Retina (tissue), 1 donor: ENCODE data around the gene PNKD.
A peak's percentile ranks its signal among the peaks of the same experiment; 100 is the strongest.

Experiments
- DNase-seq: peaks from one replicate; pipeline ENCODE4 v3.0.0-alpha.2; 2016

Gene PNKD

GRCh38 chr2:218269900-218270720 lies at the start of gene PNKD, which contains the start of gene AAMP:
PNKD (plus strand) TSS chr2:218270519; CDS start chr2:218270536, 17 bp downstream.
AAMP (minus strand) TSS chr2:218270137; CDS start chr2:218270086, 51 bp downstream.
- DNase-seq: peak; percentile 100

DNA sequence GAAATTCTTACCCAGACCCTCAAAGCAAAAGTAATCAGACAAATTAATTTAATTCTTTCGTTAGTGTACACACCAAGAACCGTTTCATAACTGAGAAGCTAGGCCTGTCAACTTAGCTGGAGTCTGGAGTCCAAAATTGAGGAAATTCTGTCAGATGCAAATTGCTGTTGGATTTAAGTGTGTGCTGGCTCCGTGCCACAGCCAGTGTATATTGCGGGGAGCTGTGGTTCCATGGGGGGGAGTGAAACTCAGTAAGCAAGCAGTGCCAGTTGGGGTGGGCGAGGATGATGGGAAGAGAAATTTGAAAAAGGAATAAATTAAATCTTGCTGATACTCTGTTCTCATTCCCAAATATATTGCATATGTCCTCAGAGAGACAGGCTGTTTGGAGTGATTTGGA lies 49.3 kb upstream of the PNKD start:
- no peak for DNase-seq

GRCh38 chr2:218223046-218223445 lies 47.3 kb upstream of the PNKD start:
- no peak for DNase-seq

DNA sequence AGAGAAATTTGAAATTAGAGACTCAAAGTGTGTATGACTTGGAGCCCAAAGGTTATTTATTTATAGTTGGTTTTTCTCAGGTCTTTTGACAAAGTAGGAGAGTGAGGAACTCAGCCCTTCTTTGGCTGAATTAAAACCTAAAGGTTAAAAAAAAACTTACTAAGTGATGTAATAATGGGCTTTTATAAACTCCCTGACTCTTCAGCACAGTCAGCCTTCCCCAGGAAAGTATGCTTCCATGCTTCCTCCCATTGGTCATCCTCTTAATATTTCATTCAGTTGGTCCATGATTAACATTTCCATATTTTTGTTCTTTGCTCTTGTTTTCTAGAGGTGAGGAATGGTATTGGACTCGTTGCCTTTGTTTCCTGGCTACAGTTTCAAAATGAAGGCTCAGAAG lies 46.1 kb upstream of the PNKD start:
- DNase-seq: peak; percentile 1

DNA sequence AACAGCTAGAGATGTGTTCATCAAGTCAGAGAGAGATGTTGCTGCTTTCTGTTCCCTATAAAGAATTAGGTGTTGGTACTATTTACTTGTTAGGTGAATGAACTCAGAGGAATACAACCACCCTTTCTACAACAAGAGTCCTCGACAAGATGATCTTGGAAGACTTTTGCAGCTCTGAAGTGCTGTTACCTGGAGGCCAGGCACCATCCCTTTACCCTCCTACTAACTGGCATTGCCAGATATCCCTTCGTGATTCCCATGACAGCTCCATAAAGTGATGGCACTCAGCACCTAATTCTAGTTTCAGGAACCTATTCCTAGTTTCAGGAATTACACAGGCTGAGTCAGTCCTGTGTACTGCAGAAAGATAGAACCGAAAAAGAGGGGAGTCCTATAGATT lies 43.4 kb upstream of the PNKD start:
- no peak for DNase-seq

- no peak for DNase-seq
These were observed 41.8 kb upstream of the PNKD start for GRCh38 chr2:218228366-218229090.

DNA sequence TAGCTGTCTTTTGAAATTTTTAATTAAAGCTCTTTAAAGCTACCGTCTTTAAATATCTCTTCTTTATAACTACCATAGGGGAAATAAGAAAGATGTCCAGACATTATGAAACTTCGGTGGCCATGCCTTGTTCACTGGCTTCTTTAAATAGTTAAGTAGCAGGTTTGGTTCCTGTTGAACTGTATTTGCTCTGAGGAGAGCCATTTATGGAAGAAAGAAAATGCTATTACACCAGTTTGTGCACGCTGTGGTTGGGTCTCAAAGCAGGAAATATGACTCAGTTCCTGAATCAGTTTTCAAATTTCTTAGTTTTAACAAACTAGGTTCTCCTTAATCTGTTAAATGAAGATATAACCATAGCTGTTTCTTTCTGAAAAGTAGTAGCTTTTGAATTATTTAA lies 41.1 kb upstream of the PNKD start:
- no peak for DNase-seq

DNA sequence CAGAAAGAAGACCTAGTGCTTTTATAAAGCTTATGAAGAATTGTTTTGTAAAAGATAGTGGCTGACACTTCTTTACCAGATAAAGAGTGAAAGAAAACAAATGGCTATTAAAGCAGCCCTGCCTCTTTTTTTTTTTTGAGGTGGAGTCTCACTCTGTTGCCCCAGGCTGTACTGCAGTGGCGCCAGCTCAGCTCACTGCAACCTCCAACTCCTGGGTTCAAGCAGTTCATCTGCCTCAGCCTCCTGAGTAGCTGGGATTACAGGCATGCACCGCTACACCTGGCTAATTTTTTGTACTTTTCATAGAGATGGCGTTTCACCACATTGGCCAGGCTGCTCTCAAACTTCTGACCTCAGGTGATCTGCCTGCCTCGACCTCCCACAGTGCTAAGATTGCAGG lies 40.5 kb upstream of the PNKD start:
- DNase-seq: no peak

DNA sequence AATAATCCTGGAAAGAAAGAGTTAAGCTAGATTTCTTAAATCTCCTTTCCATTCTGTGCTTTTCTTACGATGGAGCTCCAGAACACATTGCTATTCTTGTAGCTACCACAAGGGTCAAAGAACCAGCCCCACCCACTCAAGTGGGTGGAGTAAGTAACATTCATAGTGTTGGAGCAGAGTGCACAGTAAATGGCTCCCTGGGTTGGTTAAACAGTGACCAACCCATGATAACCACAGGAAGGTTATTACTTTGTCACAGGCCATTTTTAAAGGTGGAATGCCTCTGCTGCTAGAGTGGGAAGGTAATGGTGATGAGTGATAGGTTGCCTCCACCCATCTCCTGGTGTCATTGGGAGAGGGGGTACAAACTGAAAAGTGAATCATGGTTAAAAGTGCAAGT lies 39.4 kb upstream of the PNKD start:
- no peak for DNase-seq

- DNase-seq: no peak
These were observed 36.8 kb upstream of the PNKD start for GRCh38 chr2:218233543-218233942.

DNA sequence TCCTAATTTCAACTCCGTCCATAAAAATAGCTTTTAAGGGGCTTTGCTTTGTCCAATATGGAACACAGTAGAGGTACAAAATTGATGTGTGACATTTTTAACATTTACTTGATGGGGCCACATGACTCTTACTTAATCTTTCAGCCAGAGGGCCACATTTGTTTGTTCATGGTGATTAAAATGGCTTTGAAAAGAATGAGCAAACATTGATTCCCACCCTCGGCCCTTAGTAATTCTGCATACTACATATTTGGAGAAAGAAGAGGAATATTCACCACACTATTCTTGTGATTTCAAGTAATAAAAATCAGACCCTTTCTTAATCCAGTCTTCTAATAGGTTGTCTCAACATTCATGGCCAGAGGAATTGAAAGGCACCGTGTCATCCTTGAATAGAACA lies 35.8 kb upstream of the PNKD start:
- DNase-seq: no peak

DNA sequence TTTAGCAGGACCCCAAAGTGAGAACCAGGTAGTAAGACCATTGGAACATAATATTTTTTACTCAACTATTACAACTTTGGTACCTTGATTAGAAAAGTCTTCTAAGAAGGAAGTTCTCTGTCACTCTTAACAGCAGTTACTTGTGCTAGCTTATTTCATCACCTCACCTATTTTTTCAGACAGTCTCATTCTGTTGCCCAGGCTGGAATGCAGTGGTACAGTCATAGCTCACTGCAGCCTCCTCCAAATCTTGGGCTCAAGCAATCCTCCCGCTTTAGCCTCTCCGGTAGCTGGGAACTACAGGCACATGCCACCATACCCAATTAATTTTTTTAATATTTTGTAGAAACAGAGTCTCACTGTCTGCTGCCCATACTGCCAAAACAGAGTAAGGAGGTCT lies 35.3 kb upstream of the PNKD start:
- no peak for DNase-seq

DNA sequence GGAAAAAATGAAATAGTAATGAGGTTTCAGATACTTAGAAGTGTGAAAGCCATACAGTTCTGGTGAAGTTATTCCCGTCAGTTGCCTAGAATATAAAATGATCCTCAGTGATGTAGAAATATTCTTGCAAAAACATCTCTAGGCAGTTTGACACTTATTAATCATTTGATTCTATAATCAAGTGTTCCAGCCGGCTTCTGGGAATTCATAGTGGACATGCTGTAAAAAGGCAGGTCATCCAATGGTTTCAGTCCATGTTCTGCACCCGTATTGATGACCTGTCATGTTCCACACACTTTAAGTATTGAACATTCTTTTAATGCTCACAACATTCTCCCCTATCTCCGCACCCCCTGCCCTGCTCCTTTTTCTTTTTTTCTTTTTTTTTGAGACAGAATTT lies 33.5 kb upstream of the PNKD start:
- DNase-seq: no peak

GRCh38 chr2:218238887-218239286 lies 31.4 kb upstream of the PNKD start:
- no peak for DNase-seq

DNA sequence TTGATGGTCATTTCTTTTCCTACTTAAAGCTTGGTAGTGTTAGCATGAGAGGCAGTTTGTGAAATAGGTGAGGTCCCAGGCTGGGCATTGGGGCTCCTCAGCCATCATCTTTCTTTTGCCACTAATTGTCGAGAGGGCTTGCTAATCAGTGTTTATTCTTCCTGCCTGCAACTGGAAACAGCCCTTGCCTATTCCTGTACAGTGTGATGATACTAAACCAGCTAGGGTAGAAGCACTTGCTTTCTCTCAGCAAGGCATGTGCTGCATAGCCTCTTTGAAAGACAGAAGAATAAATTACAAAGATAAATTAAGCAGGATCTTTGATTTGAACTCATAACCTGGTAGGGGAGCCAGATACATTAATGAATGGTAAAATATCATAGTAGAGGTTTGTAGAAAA lies 26.1 kb upstream of the PNKD start:
- DNase-seq: no peak

DNA sequence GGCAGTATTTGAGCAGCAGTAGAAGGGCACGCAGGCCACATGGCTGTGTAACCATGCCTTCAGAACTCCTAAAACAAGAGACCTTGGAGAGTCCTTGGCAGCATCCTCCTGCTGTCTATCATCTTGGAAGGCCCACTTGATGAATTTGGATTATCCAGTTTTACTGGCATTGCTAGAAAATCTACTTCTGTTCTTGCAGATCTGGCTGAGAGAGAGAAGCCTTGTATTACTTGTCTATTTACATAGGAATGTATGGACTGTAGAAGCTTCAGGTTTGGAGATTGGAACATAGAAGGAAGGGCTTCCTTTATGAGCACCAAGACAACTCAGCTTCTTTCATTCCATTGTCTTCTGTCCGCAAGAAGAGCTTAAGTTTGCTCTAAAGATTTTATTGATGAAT lies 25.7 kb upstream of the PNKD start:
- no peak for DNase-seq

- no peak for DNase-seq
These were observed 25.1 kb upstream of the PNKD start for GRCh38 chr2:218245214-218245613.

- no peak for DNase-seq
These were observed 20.6 kb upstream of the PNKD start for GRCh38 chr2:218249691-218250090.

- no peak for DNase-seq
These were observed 17.6 kb upstream of the PNKD start for GRCh38 chr2:218252509-218253231.

GRCh38 chr2:218253232-218253625 lies 17.1 kb upstream of the PNKD start:
- DNase-seq: no peak

DNA sequence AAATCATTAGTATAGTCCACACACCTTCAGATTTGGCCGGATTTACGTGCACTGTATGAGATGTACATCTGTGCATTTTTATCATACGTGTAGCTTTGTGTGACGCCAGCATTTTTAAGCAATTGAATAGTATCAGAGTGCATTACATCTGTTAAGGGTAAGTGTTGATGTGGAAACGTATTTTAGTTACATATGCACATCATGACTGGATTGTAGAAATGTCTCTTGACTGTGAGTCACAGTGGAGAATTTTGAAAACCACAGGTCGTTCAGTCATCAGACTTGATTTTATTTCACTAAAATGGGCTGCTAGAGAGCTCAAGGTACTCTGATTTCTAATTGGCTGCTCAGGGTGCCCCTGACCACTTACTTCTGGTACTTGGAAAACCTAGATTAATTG lies 14.9 kb upstream of the PNKD start:
- DNase-seq: no peak

DNA sequence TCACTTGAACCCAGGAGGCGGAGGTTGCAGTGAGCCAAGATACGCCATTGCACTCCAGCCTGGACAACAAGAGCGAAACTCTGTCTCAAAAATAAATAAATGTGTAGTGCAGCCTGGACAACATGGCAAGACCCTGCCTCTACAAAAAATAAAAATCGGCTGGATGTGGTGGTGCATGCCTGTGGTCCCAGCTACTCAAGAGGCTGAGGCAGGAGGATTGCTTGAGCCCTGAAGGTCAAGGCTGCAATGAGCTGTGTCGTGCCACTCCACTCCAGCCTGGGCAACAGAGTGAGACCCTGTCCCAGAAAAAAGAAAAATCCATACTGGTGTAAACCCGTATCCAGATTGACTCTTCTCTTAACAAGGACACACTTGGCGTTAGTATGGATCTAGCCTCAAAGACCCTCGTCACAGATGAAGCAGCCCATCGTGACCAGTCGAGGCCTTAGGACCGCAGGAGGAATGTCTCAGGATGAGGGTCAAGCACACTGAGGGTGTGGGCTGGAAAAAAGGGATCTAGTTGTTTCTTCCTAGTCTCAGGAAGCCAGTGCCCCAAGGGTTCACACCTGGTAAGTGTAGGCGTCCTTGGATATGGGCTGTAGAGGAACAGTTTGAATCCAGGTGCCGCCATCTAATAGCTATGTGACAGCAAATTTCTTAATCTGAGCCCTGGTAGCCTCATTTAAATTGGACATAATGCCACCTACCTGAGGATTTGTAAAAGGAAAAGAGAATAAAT lies 13.5 kb upstream of the PNKD start:
- DNase-seq: no peak

- DNase-seq: no peak
These were observed 12.8 kb upstream of the PNKD start for GRCh38 chr2:218257390-218257981.
